HG03060 (cell line): ENCODE measurements around the gene DRG1.
"Not testable (repeated sequence)": the region's sequence is repeated elsewhere in the genome, so short reads cannot be mapped to it uniquely, and the experiment has no call there.

Experiments used
- ATAC-seq: cut with Tn5 transposase; IDR thresholded peaks from one replicate; pipeline ENCODE4 v1.9.1; 2021; ENCODE audit warnings: low read depth, moderate number of reproducible peaks; ENCODE audit not compliant: unreplicated experiment

The DRG1 gene

DNA sequence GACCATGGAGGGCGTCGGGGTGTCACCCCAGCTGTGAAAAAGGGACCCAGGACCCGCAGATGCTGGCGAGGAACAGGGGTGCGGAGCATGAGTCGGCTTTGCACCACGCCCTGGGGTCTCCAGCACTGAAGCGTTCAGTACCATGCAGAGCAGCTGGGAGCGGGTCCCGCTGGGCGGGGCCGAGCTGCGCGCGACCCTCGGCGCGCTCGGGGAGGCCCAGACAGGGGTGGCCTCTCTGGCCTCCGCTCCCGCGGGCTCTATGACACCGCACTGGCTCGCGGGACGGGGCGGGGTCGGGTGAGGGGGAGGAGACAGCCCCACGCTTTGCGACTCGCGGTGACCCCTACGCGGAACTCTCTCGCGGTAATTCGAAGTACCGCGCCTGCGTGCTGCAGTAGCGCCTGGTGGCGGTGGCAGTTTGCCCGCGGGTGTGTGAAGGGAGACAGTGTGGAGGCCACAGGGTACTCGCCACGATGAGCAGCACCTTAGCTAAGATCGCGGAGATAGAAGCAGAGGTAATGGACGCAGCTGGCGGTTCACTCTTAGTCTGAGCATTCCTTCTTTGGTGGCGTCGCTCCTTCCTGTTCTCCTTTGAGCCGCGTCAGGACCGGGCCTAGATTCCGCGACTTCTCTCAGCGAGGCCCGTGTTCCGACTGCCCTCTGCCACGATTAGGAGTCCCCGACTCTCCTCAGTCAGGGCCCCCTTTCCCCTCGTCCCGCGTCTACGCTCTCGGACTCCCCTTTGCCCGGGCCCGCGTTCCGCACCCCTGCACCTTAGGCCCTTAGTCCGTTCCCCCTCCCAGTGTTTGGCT lies at the start of gene DRG1:
Gene DRG1, plus strand, starts transcription at position 394 of the 812 bp plus-strand sequence. Its CDS starts 80 bp downstream, at position 474.
- peak; percentile 79 for ATAC-seq

DNA sequence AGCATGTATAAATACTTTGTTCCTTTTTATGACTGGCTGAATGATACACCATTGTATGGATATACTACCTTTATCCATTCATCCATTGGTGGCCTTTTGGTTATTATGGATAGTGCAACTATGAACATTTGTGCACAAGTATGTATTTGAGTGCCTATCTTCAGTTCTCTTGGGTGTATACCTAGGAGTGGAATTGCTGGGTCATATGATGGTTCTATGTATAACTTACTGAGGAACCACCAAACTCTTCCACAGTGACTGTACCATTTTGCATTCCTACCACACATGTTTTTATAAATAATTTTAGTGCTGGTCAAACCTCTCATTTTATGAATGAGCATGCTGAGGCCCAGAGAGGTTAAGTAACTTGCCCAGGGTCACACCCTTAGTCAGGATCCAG lies 49.4 kb upstream of the DRG1 start:
- ATAC-seq: no peak

GRCh38 chr22:31350410-31350863 lies 49.0 kb upstream of the DRG1 start:
- no peak for ATAC-seq

GRCh38 chr22:31354515-31354914 lies 44.9 kb upstream of the DRG1 start:
- ATAC-seq: no peak

DNA sequence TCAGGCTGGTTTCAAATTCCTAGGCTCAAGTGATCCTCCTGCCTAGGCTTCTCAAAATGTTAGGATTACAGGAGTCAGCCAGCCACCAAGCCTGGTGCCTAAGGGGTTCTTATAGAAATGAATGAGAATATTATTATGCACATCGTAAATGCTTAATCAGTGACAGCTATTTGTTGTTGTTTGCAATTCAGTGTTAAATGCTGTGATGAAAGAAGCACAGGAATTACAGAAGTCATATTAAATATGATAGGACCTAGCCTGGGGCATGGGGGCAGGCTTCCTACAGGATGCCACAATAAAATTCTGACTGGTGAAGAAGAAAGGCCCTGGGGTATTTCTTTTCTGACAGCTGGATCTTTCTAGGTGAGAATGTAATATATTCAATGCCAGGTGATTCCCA lies 39.4 kb upstream of the DRG1 start:
- no peak for ATAC-seq

DNA sequence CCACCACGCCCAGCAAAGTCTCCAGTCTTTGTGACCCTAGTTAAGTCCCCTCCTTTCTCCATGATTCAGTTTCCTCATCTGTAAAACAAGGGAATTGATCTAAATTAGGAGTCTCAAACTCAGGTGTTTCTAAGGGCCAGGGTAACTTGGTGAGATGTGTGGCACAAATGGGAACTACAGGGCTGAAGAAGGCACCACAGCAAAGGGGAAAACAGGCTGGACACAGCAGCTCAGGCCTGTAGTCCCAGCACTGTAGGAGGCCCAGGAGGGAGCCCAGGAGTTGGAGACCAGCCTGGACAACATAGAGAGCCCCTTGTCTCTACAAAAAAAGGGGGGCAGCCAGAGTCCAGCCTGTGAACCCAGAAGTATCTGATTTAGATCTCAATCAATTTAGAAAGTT lies 37.7 kb upstream of the DRG1 start:
- no peak for ATAC-seq

DNA sequence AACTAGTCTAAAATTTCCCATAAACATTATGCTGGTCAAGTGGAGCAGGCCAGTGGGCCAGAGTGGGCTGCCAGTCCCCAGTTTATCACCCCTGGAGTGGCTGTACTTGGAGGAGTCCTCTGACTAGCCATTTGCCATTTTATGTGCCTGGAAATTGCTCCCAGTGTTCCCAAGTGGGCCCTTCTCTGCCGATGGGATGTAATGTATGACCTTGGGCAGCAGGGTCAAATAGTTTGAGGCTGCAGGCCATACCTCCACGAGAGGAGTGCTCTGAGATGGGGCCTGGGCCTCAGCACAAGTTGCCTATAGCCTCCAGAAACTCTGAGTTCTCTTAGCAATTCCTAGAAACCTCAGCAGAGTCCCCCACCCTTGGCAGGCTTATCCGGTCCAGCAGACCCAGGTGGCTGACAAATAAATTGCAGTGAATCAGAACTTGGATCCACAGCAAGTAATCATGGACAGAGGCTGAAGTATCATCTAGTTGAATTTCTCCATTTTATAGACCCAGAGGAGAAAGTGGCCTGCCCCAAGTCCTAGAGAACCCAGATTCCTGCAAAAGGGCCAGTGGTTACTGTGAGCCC lies 35.4 kb upstream of the DRG1 start:
- ATAC-seq: no peak

DNA sequence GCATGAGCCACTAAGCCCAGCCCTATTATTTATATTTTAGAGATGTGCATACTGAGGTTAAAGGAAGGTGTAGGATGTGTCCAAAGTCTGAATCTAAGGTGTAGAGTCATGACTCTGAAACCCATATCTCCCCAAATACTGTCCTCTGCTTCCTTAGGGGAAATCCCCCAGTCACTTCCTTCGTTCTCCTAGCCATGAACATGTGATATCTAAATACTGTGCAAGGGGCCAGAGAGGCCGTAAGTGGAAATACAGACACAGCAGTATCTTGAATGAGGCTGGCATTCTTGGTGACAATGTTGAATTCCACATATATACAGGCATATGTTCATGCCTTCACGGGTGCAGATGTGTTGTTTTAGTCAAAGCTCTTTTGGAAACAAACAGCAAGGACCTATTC lies 32.0 kb upstream of the DRG1 start:
- ATAC-seq: no peak

DNA sequence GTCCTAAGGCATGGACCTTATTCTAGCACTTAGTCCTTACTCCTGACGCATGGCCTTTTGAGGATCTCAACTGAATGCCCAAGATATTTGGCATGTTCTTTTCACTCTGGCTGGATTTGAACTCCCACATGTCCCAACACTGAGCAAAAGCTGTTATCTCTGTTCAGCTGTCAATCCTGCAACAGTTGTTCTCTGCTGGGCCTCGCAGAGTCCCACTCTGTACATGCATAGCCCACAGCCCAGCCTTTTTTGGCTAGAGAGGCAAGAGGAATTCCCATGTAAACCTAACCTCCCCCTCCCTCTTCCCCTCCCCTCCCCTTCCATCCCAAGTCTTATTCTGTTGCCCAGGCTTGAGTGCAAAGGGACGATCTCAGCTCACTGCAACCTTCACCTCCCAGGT lies 21.8 kb upstream of the DRG1 start:
- ATAC-seq: no peak

DNA sequence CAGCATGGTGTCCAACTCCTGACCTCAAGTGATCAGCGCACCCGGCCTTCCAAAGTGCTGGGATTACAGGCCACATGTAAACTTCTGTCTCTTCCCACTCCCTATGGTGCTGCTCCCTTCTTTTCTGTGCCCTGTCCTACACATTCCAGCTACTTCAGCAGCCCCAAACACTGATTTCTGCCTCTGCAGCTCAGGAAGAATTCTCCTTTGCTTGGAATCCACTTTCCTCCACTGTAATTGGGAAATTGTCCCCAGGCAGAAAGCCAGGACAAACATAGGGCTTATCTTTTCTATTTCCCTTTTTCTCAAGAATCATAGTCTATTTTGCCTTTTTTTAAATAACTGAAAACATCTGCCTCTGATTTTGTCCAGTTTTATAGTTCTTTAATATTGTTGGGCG lies 21.3 kb upstream of the DRG1 start:
- no peak for ATAC-seq

DNA sequence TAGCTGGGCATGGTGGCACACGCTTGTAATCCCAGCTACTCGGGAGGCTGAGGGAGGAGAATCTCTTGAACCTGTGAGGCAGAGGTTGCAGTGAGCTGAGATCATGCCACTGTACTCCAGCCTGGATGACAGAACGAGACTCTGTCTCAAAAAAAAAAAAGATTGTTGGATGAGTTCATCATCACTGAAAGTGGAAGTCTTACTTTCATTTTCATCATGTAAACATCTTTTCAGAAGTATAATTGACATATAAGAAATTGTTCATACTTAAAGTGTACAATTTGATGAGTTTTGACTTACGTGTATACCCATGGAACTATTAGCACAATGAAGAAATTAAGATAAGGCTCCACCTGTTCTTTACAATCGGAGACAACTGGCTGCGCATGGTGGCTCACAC lies 20.8 kb upstream of the DRG1 start:
- ATAC-seq: not testable (repeated sequence)

DNA sequence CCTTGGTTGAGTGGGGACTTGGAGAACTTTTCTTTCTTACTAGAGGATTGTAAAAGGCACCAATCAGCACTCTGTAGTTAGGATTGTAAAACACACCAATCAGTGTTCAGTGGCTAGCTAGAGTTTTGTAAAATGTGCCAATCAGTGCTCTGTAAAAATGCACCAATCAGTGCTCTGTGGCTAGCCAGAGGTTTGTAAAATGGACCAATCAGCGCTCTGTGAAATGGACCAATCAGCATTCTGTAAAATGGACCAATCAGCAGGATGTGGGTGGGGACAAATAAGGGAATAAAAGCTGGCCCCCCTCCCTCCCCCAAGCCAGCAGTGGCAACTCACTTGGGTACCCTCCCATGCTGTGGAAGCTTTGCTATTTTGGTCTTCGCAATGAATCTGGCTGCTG lies 5.5 kb upstream of the DRG1 start:
- ATAC-seq: no peak

DNA sequence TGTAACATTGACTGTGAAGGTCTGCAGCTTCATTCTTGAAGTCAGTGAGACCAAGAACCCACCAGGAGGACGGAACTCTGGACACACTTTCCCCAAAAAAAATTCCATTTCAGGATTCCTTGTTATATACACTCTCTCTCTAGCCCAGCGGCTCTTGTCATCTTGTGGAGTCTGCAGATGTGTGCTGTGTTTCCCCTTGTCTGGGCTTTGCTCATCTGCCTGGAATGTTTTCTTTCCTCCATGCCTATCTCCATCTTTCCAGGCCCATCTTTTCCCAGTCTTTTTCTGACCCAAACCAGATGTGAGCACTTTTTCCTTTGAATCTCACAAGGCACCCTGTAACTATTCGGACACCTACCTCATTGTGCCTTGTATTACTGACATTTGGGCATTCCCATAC lies 5.1 kb upstream of the DRG1 start:
- ATAC-seq: no peak

DNA sequence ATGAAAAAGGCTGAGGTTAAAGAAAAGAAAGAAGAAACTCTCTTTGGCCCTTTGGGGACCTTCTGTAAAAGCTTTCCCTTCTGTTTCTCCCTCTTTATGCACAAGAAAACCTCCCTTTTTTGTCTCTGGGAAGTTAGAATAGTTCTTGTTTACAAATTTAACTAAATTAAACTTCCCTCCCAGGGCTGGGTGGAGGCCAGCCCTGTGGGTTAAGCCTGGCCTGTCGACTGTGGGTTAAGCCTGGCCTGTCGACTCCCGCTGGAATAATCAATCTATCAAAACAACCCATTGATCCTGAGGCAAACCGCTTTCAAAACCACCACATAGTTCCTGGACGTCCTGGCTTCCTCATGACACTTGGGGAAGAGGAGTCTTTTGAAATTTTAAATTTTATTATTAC lies 1.2 kb upstream of the DRG1 start:
- ATAC-seq: no peak

GRCh38 chr22:31400023-31400397 lies 606 bp downstream of the DRG1 start:
- no peak for ATAC-seq

- ATAC-seq: not testable (repeated sequence)
Observed at GRCh38 chr22:31402350-31402749, 2.9 kb downstream of the DRG1 start.

- ATAC-seq: no peak
Observed at GRCh38 chr22:31425331-31426050, 26.1 kb downstream of the DRG1 start.

DNA sequence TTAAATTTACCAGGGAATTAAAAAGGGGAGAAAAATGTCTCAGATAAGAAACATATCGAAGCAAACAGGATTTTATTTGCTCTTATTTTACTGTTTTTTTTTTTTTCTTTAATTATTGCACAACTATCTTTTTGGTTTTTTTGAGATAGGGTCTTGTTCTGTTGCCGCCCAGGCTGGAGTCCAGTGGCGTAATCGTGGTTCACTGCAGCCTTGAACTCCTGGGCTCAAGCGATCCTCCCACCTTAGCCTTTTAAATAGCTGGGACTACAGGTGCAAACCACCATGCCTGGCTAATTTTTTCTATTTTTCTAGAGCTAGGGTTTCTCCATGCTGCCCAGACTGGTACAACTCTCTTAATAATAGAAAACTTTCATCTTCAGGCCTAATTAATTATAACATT lies 32.5 kb downstream of the DRG1 start:
- no peak for ATAC-seq

DNA sequence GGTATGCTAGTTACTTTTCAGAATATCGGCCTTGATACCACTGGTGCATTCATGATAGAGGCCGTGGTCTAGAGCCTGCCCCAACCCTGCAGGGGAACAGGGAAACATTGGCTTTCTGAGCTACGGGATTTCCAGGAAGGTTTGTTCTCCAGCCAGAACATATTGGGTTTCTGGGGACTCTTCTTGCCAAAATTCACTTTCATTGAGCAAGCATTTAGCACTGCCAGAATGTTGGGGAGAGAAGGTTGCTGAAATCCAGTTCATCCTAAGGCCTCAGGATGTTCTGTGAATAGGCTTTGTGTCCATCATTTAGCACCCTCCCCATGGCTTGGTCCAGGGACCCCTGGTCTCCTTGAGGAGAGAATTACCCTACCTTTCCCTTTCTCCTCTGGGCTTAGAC lies 36.7 kb downstream of the DRG1 start:
- no peak for ATAC-seq

DNA sequence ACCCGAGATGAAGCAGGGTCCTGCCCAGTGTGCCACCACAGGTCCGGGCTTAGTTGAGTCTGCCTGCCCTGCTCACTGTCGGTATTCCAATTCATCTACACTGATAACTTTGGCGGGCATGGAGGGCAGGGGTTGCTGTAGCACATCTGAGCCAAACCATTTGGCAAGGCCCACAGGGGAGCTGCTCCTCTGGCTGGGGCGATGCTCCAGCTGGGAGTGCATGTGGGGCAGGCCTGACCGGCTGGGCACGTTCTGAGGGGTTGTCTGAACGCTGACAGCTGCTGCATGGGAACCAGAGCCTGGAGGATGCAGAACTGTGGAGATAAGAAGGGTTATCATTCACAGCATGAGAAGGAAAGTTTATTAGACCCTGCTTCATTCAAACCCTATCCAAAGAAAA lies 40.4 kb downstream of the DRG1 start:
- no peak for ATAC-seq

DNA sequence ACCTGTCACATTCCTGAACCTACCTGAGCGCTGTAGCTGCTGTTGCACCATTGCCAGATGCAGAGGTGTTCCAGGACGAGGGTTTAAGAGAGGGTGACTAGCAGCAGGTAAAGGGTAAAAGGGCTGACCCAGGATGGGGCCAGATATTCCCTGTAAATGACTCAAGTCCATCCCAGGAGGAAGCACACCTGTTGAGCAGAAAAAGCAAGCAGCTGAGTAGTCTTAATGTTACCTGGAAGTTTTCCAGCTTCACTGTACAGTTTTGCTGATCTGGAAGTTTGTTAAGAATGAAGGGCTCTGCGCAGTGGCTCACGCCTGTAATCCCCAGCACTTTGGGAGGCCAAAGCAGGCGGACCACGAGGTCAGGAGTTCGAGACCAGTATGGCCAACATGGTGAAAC lies 41.3 kb downstream of the DRG1 start:
- no peak for ATAC-seq

DNA sequence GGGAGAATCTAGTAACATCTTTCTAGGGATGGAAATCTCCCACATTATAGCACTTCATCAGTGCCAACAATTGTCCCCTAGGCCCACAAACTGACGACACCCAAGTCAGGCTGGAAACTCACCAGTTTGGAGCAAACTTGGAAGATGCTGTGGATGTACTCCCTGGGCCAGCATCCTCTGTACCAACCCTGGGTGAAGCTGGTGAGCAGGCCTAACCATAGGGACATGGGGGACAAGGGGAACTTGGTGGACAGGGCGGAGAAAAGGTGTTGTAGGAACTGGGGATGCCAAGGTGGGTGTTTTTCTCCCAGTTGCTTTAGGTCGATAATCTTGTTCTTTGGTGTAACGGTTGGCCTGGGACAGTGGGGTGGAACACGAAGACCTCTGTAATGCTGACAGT lies 42.2 kb downstream of the DRG1 start:
- ATAC-seq: no peak
